LNCaP clone FGC (cell line): ENCODE results near the gene SERPINB6.
A peak's percentile ranks its signal among the peaks of the same experiment; 100 is the strongest.

Experiments used
- DNase-seq: peaks from one replicate; pipeline ENCODE4 v3.0.0-alpha.2; 2011; ENCODE audit warnings: low read depth
- H3K4me3 ChIP-seq: 2 replicates; pipeline ENCODE4 v1.5.1; 2011; ENCODE audit warnings: mild to moderate bottlenecking, low read depth, low read length, control low read depth
- CTCF ChIP-seq: IDR thresholded peaks from 2 replicates; pipeline ENCODE4 v1.5.1; 2012; ENCODE audit warnings: mild to moderate bottlenecking; ENCODE audit not compliant: control insufficient read depth, insufficient read depth; ENCODE audit errors: extremely low read depth

Gene SERPINB6

DNA sequence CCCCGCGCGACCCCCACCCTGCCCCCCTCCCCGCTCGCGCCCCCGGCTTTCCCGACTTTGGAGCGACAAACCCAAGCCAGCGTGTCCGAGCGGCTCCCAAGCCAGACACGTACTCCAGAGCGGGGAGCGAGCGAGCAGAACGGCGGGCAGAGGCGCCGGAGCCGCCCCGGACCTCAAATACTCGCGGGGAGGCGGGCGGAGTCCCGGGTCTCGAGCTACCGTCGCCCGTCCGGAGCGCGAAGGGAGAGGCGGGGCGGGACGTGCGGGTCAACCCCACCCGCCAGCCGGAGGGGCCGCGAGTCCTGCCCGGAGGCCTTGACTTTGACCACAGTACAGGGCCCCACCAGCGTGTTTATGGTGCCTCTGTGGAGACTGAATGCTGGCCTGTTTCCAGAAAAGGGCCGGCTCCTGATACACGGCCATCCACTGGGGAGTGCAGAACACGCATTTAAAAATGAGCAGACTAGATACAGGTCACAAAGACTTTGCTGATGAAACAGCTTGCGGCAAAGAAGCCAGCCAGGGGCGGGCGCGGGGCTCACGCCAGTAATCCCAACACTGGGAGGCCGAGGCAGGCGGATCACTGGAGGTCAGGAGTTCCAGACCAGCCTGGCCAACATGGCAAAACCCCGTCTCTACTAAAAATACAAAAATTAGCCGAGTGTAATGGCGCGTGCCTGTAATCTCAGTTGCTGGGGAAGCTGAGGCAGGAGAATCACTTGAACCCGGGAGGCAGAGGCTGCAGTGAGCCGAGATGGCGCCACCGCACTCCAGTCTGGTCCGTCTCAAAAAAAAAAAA, at the start of gene SERPINB6:
Gene SERPINB6, minus strand, starts transcription at position 148 of the 799 bp plus-strand sequence. CDS start 12,235 bp downstream, outside the sequence.
- H3K4me3 ChIP-seq = peak within 1 kb of the TSS; percentile 61
- DNase-seq = peak; percentile 63
- TF ChIP-seq CTCF = no peak

DNA sequence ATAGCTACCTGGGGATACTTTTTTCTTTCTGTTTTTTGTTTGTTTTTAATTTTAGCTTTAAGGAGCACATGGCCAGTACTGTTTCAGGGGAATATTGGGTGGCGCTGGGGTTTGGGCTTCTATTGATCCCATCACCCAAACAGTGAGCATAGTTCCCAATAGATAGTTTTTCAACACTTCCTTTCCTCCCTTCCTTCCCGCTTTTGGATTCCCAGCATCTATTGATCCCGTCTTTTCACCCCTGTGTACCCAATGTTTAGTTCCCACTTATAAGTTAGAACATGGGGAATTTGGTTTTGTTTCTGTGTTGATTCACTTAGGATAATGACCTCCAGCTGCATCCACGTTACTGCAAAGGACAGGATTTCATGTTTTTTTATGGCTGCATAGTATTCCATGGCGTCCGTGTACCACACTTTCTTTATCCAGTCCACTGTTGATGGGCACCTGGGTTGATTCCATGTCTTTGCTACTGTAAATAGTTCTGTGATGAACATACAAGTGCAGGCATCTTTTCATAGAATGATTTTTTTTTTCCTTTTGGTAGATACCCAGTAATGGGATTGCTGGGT, 48.5 kb upstream of the SERPINB6 start:
- H3K4me3 ChIP-seq = no peak overlapping the region
- no peak for TF ChIP-seq CTCF

DNA sequence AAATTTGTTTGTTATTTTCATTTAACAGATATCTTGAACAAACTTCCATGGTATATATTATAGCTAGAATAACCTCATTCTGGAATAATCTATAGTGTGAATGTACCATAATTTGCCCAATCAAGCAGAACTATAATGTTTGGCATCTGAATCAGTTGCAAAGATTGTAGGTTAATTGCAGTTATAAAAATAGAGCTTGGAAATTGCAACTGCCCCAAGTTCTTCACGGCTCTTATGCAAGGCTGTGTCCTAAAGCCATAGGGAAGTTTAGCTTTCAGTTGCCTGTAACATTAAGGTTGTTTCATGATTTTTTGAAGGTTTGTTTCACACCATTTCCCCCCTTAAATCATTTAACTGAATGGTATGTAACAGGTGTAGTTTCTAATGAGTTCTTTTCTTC, 47.7 kb upstream of the SERPINB6 start:
- TF ChIP-seq CTCF = no peak
- no peak for DNase-seq
- no peak overlapping the region for H3K4me3 ChIP-seq

More for the DNA sequence above, 48.5 kb upstream of the SERPINB6 start:
- no peak for DNase-seq

- no peak for DNase-seq
- no peak for TF ChIP-seq CTCF
- no peak overlapping the region for H3K4me3 ChIP-seq
These were observed 45.9 kb upstream of the SERPINB6 start for GRCh38 chr6:3017304-3017703.

DNA sequence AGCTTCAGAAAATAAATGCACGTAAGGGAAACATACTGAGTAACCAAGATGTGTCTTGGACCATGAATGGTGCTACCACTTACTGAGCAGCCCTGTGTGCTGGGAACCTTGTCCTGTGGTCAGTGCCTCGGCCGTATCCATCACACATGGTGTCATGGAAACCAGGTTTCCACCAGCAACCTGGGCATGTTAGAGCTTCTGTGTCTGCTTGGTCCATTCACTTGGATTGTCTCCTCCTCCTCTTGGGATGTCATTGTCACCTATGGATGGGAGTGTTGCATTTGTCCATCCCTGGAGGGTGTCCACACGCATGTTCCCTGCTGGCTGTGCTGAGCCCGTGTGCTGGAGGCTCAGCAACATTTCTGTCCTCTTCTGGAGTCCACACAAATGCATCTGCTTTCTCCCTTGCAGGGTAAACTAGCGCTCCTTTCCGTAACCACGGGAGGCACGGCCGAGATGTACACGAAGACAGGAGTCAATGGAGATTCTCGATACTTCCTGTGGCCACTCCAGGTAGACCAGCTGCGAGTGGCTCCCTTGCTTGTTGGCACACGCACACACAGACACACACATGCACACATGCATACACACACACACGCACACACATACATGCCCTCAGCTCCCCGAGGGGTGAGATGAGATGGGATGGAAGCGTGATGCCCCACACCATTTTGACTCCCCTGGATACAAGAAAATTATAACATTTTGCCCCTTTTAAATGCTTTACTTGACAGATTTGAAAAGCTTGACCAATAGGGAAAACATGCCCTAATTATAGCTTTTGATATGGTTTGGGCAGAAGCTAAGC, 45.3 kb upstream of the SERPINB6 start:
- TF ChIP-seq CTCF = no peak
- no peak for DNase-seq
- H3K4me3 ChIP-seq = no peak overlapping the region

- TF ChIP-seq CTCF = no peak
- DNase-seq = no peak
- no peak overlapping the region for H3K4me3 ChIP-seq
These were observed 43.8 kb upstream of the SERPINB6 start for GRCh38 chr6:3015144-3015543.
